Erythroblast (primary cell): ENCODE data around the gene SHLD2.
"Not testable (repeated sequence)": the region's sequence is repeated elsewhere in the genome, so short reads cannot be mapped to it uniquely, and the experiment has no call there.

ENCODE experiments used
- GATA1 ChIP-seq: IDR thresholded peaks from 2 replicates; pipeline ENCODE4 v1.6.1; 2011; ENCODE audit warnings: low read depth, mild to moderate bottlenecking, control low read depth, low read length, moderate library complexity
- POLR2A ChIP-seq: IDR thresholded peaks from 2 replicates; pipeline ENCODE4 v1.6.1; 2011; ENCODE audit warnings: mild to moderate bottlenecking, low read length

GRCh38 chr10:87170705-87171104, 75.7 kb downstream of the SHLD2 start:
- TF ChIP-seq POLR2A, GATA1: not testable (repeated sequence)
